ENCODE data around the gene ATXN3L. TPM values are rescaled to one million over a fixed set of nuclear protein-coding genes. Genes with fewer than 3 reads are reported as not detected.

Gene ATXN3L
- total and polyA plus RNA-seq, 2 experiments from 2014 or later: not detected

- no peak for TF ChIP-seq EZH2phosphoT487 (IDR thresholded peaks at IDR 0.05; ENCODE audit: unreplicated experiment)
- no peak for TF ChIP-seq NANOG (IDR thresholded peaks at IDR 0.05; ENCODE audit: borderline replicate concordance)
These were observed 19.8 kb upstream of the ATXN3L start (continued) for GRCh38 chrX:13339607-13340006.

DNA sequence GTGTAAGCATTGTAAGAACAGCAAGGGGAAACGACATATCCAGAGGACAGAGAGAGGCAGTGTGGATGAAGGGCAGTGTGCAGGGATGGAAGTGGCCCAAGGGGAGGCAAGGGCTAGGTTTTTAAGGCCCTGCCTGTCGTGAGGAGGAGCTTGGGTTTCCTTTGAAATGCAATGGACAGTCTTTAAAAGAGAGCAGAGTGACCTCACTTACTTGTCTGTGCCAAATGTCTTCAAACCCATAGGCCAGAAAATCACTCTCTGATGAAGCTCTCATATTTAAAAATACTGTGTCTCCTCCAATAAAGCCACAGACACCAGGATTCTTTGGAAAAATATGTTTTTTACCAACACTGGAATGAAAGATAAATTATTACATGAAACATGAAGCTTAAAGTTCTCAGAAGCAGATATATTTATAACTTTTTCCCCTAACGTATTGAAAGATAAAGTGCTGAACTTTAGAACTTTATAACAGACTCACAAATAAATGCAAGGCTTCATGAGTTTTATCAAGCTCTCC, 19.2 kb upstream of the ATXN3L start:
- Histone ChIP-seq H4K20me1 (replicated peaks; ENCODE audit: insufficient read depth) (no peaks in the 10 kb centered on the region), H3K4me2 (no peak overlapping the region), H3K27ac (ENCODE audit: low read depth) (no peak overlapping the region), H3K4me1 (ENCODE audit: insufficient read depth) (peaks cover 4% of the 10 kb centered on the region), H3K4me3 (no peak overlapping the region), H3K79me2 (replicated peaks; ENCODE audit: insufficient read depth) (no peaks in the 10 kb centered on the region), H3K9me2 (ENCODE audit: insufficient read depth) (no peaks in the 10 kb centered on the region; the same call in 1 of the 2 replicates), H3K27me3 (ENCODE audit: insufficient read depth) (no peaks in the 10 kb centered on the region), H3F3A (replicated peaks; ENCODE audit: low read depth) (no peaks in the 10 kb centered on the region), H3K36me3 (ENCODE audit: insufficient read depth) (no peaks in the 10 kb centered on the region), H2AFZ (no peak overlapping the region)
- Mint-ChIP-seq H3K36me3 (ENCODE audit: low read depth) (no peaks in the 10 kb centered on the region), H3K27ac (no peak overlapping the region), H3K27me3 (ENCODE audit: insufficient read depth, low read depth, poor library complexity) (peaks cover 3% of the 10 kb centered on the region), H3K4me3 (no peak overlapping the region), H3K9me3 (no peaks in the 10 kb centered on the region), H3K4me1 (peaks cover 3% of the 10 kb centered on the region; the same call in 1 of the 3 replicates)
- TF ChIP-seq STAT1 (IDR thresholded peaks at IDR 0.05; ENCODE audit: unreplicated experiment) (no peak), ZNF114 (CRISPR knock-in tag; IDR thresholded peaks at IDR 0.05) (no peak), CREB1 (CRISPR knock-in tag; IDR thresholded peaks at IDR 0.05; ENCODE audit: low read depth) (no peak), JUNB (IDR thresholded peaks at IDR 0.05; ENCODE audit: unreplicated experiment) (no peak), POLR2AphosphoS5 (IDR thresholded peaks at IDR 0.05; ENCODE audit: low read depth) (no peak), ZNF331 (CRISPR knock-in tag; IDR thresholded peaks at IDR 0.05; ENCODE audit: low read depth) (no peak), EZH2 (IDR thresholded peaks at IDR 0.05; ENCODE audit: low read depth, unreplicated experiment) (no peak)
- TF ChIP-seq, protein P1, sequence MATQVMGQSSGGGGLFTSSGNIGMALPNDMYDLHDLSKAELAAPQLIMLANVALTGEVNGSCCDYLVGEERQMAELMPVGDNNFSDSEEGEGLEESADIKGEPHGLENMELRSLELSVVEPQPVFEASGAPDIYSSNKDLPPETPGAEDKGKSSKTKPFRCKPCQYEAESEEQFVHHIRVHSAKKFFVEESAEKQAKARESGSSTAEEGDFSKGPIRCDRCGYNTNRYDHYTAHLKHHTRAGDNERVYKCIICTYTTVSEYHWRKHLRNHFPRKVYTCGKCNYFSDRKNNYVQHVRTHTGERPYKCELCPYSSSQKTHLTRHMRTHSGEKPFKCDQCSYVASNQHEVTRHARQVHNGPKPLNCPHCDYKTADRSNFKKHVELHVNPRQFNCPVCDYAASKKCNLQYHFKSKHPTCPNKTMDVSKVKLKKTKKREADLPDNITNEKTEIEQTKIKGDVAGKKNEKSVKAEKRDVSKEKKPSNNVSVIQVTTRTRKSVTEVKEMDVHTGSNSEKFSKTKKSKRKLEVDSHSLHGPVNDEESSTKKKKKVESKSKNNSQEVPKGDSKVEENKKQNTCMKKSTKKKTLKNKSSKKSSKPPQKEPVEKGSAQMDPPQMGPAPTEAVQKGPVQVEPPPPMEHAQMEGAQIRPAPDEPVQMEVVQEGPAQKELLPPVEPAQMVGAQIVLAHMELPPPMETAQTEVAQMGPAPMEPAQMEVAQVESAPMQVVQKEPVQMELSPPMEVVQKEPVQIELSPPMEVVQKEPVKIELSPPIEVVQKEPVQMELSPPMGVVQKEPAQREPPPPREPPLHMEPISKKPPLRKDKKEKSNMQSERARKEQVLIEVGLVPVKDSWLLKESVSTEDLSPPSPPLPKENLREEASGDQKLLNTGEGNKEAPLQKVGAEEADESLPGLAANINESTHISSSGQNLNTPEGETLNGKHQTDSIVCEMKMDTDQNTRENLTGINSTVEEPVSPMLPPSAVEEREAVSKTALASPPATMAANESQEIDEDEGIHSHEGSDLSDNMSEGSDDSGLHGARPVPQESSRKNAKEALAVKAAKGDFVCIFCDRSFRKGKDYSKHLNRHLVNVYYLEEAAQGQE (IDR thresholded peaks at IDR 0.05; ENCODE audit: unreplicated experiment): no peak
- TF ChIP-seq, protein P2, sequence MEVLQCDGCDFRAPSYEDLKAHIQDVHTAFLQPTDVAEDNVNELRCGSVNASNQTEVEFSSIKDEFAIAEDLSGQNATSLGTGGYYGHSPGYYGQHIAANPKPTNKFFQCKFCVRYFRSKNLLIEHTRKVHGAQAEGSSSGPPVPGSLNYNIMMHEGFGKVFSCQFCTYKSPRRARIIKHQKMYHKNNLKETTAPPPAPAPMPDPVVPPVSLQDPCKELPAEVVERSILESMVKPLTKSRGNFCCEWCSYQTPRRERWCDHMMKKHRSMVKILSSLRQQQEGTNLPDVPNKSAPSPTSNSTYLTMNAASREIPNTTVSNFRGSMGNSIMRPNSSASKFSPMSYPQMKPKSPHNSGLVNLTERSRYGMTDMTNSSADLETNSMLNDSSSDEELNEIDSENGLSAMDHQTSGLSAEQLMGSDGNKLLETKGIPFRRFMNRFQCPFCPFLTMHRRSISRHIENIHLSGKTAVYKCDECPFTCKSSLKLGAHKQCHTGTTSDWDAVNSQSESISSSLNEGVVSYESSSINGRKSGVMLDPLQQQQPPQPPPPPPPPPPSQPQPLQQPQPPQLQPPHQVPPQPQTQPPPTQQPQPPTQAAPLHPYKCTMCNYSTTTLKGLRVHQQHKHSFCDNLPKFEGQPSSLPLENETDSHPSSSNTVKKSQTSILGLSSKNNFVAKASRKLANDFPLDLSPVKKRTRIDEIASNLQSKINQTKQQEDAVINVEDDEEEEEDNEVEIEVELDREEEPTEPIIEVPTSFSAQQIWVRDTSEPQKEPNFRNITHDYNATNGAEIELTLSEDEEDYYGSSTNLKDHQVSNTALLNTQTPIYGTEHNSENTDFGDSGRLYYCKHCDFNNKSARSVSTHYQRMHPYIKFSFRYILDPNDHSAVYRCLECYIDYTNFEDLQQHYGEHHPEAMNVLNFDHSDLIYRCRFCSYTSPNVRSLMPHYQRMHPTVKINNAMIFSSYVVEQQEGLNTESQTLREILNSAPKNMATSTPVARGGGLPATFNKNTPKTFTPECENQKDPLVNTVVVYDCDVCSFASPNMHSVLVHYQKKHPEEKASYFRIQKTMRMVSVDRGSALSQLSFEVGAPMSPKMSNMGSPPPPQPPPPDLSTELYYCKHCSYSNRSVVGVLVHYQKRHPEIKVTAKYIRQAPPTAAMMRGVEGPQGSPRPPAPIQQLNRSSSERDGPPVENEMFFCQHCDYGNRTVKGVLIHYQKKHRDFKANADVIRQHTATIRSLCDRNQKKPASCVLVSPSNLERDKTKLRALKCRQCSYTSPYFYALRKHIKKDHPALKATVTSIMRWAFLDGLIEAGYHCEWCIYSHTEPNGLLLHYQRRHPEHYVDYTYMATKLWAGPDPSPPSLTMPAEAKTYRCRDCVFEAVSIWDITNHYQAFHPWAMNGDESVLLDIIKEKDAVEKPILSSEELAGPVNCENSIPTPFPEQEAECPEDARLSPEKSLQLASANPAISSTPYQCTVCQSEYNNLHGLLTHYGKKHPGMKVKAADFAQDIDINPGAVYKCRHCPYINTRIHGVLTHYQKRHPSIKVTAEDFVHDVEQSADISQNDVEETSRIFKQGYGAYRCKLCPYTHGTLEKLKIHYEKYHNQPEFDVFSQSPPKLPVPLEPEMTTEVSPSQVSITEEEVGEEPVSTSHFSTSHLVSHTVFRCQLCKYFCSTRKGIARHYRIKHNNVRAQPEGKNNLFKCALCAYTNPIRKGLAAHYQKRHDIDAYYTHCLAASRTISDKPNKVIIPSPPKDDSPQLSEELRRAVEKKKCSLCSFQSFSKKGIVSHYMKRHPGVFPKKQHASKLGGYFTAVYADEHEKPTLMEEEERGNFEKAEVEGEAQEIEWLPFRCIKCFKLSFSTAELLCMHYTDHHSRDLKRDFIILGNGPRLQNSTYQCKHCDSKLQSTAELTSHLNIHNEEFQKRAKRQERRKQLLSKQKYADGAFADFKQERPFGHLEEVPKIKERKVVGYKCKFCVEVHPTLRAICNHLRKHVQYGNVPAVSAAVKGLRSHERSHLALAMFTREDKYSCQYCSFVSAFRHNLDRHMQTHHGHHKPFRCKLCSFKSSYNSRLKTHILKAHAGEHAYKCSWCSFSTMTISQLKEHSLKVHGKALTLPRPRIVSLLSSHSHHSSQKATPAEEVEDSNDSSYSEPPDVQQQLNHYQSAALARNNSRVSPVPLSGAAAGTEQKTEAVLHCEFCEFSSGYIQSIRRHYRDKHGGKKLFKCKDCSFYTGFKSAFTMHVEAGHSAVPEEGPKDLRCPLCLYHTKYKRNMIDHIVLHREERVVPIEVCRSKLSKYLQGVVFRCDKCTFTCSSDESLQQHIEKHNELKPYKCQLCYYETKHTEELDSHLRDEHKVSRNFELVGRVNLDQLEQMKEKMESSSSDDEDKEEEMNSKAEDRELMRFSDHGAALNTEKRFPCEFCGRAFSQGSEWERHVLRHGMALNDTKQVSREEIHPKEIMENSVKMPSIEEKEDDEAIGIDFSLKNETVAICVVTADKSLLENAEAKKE (CRISPR knock-in tag; IDR thresholded peaks at IDR 0.05): no peak
- TF ChIP-seq, protein P3, sequence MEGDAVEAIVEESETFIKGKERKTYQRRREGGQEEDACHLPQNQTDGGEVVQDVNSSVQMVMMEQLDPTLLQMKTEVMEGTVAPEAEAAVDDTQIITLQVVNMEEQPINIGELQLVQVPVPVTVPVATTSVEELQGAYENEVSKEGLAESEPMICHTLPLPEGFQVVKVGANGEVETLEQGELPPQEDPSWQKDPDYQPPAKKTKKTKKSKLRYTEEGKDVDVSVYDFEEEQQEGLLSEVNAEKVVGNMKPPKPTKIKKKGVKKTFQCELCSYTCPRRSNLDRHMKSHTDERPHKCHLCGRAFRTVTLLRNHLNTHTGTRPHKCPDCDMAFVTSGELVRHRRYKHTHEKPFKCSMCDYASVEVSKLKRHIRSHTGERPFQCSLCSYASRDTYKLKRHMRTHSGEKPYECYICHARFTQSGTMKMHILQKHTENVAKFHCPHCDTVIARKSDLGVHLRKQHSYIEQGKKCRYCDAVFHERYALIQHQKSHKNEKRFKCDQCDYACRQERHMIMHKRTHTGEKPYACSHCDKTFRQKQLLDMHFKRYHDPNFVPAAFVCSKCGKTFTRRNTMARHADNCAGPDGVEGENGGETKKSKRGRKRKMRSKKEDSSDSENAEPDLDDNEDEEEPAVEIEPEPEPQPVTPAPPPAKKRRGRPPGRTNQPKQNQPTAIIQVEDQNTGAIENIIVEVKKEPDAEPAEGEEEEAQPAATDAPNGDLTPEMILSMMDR (conservative IDR thresholded peaks at IDR 0.05; ENCODE audit: low read depth in 2 of 2): no peak
- ATAC-seq (no peak), DNase-seq (ENCODE audit: low spot score) (no peak)
